CD4-positive, alpha-beta T cell (primary cell): ENCODE results near the gene CTLA4. TPM values are rescaled to one million over a fixed set of nuclear protein-coding genes. Genes with fewer than 3 reads are reported as not detected.

ENCODE experiments used
- ATAC-seq: fragments of 200-7000 bp; cut with Tn5 transposase; one replicate; pipeline ENCODE4 v1.10.0; 2022; ENCODE audit warnings: mild to moderate bottlenecking; ENCODE audit not compliant: poor library complexity
- CTCF ChIA-PET: fragments of 350-600 bp; sonication (Branson Sonifier 250); formaldehyde crosslinking; loops from one replicate; lab custom pipeline; 2021; ENCODE audit warnings: antibody characterized with exemption, inconsistent platforms; lab: Charles Lee
- POLR2A ChIA-PET: fragments of 350-600 bp; sonication (Branson Sonifier 250); formaldehyde crosslinking; loops from one replicate; lab custom pipeline; 2021; ENCODE audit warnings: antibody characterized with exemption, inconsistent platforms; lab: Charles Lee
- DNase-seq, 14 experiments: peaks; one replicate each; pipeline ENCODE4 v3.0.0-alpha.2; 2013 to 2020; ENCODE audit warnings: mixed read lengths in 2 of 14
- H3K27ac ChIP-seq, 2 donors: one replicate each; pipeline versions ENCODE4 v1.5.1 to v1.7.0; 2013; ENCODE audit warnings: low read length in 2 of 2, low read depth in 1 of 2, mild to moderate bottlenecking in 1 of 2
- H3K27me3 ChIP-seq, 2 experiments: 1 replicate in 1 of 2; 2 replicates in 1 of 2; pipeline versions ENCODE4 v1.6.1 to v1.7.0; 2013; ENCODE audit warnings: low read length in 2 of 2, control low read depth in 1 of 2, mild to moderate bottlenecking in 1 of 2, moderate library complexity in 1 of 2; ENCODE audit not compliant: insufficient read depth in 2 of 2, control insufficient read depth in 1 of 2
- H3K36me3 ChIP-seq: one replicate; pipeline ENCODE4 v1.6.1; 2013; ENCODE audit warnings: low read length, control low read depth; ENCODE audit not compliant: insufficient read depth
- H3K4me1 ChIP-seq: one replicate; pipeline ENCODE4 v1.6.1; 2013; ENCODE audit warnings: low read length, control low read depth; ENCODE audit not compliant: insufficient read depth
- H3K4me3 ChIP-seq: one replicate; pipeline ENCODE4 v1.5.1; 2013; ENCODE audit warnings: mild to moderate bottlenecking, low read length, moderate library complexity
- H3K9me3 ChIP-seq, 2 experiments: 1 replicate in 1 of 2; 2 replicates in 1 of 2; pipeline versions ENCODE4 v1.6.1 to v1.7.0; 2013; ENCODE audit warnings: low read length in 2 of 2, mild to moderate bottlenecking in 2 of 2, control low read depth in 1 of 2, moderate library complexity in 1 of 2; ENCODE audit not compliant: control insufficient read depth in 1 of 2, insufficient read depth in 1 of 2
- H3K27ac Mint-ChIP-seq: one replicate; pipeline ENCODE4 v1.8.0; 2020; ENCODE audit warnings: mixed read lengths
- H3K27me3 Mint-ChIP-seq: one replicate; pipeline ENCODE4 v1.8.0; 2021; ENCODE audit warnings: mixed read lengths
- H3K36me3 Mint-ChIP-seq: one replicate; pipeline ENCODE4 v1.8.0; 2021; ENCODE audit warnings: low read depth, mixed read lengths
- H3K4me1 Mint-ChIP-seq: one replicate; pipeline ENCODE4 v1.8.0; 2021; ENCODE audit warnings: low read depth, mixed read lengths
- H3K4me3 Mint-ChIP-seq: one replicate; pipeline ENCODE4 v1.8.0; 2020; ENCODE audit warnings: mild to moderate bottlenecking, mixed read lengths
- H3K9me3 Mint-ChIP-seq: one replicate; pipeline ENCODE4 v1.8.0; 2020; ENCODE audit warnings: mixed read lengths
- CTCF ChIP-seq: fragments of 200-600 bp; IDR thresholded peaks from one replicate; pipeline ENCODE4 v1.8.0; 2022; ENCODE audit warnings: antibody characterized with exemption, mild to moderate bottlenecking
- intact Hi-C, 2 experiments: fragments of 100-400 bp; cut with DNase I in 1 of 2; cut with micrococcal nuclease in 1 of 2; formaldehyde crosslinking; loops; one replicate each; pipeline versions ENCODE4 v1.15.1 to v1.9.0; 2023 to 2025; cut with DNase I, micrococcal nuclease
- total RNA-seq, 174 experiments: library from RNA in 2 of 174; stranded (reverse) in 2 of 174; gene quantifications; one replicate each; pipeline ENCODE4 v1.2.3 and lab custom pipeline; 2021 to 2026

CTLA4 gene
- total RNA-seq, 2 experiments from 2014 or later: 49.8 to 52.0 TPM

- ATAC-seq (no peak), DNase-seq (no peak)
- intact Hi-C loops: no loop called here
- H3K4me3 Mint-ChIP-seq: no peak overlapping the region
- H3K27me3 Mint-ChIP-seq: no peaks in the 10 kb centered on the region
- Histone ChIP-seq H3K4me3 (no peak overlapping the region), H3K4me1 (peaks cover 18% of the 10 kb centered on the region), H3K36me3 (no peaks in the 10 kb centered on the region), H3K27ac (no peak overlapping the region), H3K27me3 (no peaks in the 10 kb centered on the region), H3K9me3 (no peaks in the 10 kb centered on the region)
- peaks cover 8% of the 10 kb centered on the region for H3K4me1 Mint-ChIP-seq
- ChIA-PET CTCF (interaction anchor here (1.1 kb wide), 1 partner anchor 27 kb away, joined by 3 read pairs; no protein-coding TSS in a partner anchor), POLR2A (interaction anchor here (1.0 kb wide), 1 partner anchor 9 kb away, joined by 3 read pairs; no protein-coding TSS in a partner anchor)
- no peak overlapping the region for H3K27ac Mint-ChIP-seq
- no peaks in the 10 kb centered on the region for H3K36me3 Mint-ChIP-seq
- no peaks in the 10 kb centered on the region for H3K9me3 Mint-ChIP-seq
- no peak for TF ChIP-seq CTCF
Measured at GRCh38 chr2:203882551-203882950, 15.0 kb downstream of the CTLA4 start.

GRCh38 chr2:203886661-203887151 lies 19.1 kb downstream of the CTLA4 start:
- H3K9me3 Mint-ChIP-seq: no peaks in the 10 kb centered on the region
- H3K27ac Mint-ChIP-seq: no peak overlapping the region
- no peak for TF ChIP-seq CTCF
- no peaks in the 10 kb centered on the region for H3K4me1 Mint-ChIP-seq
- no peaks in the 10 kb centered on the region for H3K36me3 ChIP-seq
- no peaks in the 10 kb centered on the region for H3K27me3 Mint-ChIP-seq
- H3K36me3 Mint-ChIP-seq: no peaks in the 10 kb centered on the region
- DNase-seq (peak in 1 of 14 experiments; percentile 36), ATAC-seq (no peak)
- intact Hi-C loops: no loop called here
- CTCF ChIA-PET: interaction anchor here (1.3 kb wide), 1 partner anchor 19 kb away, joined by 3 read pairs; the partner anchor contains the start of gene CTLA4
- no peaks in the 10 kb centered on the region for H3K4me1 ChIP-seq
- no peak overlapping the region for H3K4me3 ChIP-seq
- H3K27ac ChIP-seq: no peak overlapping the region
- no peaks in the 10 kb centered on the region for H3K9me3 ChIP-seq
- H3K27me3 ChIP-seq: no peaks in the 10 kb centered on the region
- no peak overlapping the region for H3K4me3 Mint-ChIP-seq
- POLR2A ChIA-PET: interaction anchor here (0.8 to 2.9 kb wide), 6 partner anchors 10 to 25 kb away, joined by 3 to 12 read pairs (median 4); partner anchors contain the start of gene CTLA4

GRCh38 chr2:203887677-203888076 lies 20.1 kb downstream of the CTLA4 start:
- no peak for TF ChIP-seq CTCF
- POLR2A ChIA-PET: interaction anchor here (0.8 to 2.9 kb wide), 4 partner anchors 10 to 19 kb away, joined by 3 to 12 read pairs (median 7); partner anchors contain the start of gene CTLA4
- intact Hi-C loops: no loop called here
- no peak overlapping the region for H3K4me3 Mint-ChIP-seq
- Histone ChIP-seq H3K36me3 (no peaks in the 10 kb centered on the region), H3K27ac (no peak overlapping the region), H3K27me3 (no peaks in the 10 kb centered on the region), H3K9me3 (no peaks in the 10 kb centered on the region), H3K4me3 (no peak overlapping the region), H3K4me1 (no peaks in the 10 kb centered on the region)
- no peaks in the 10 kb centered on the region for H3K9me3 Mint-ChIP-seq
- H3K36me3 Mint-ChIP-seq: no peaks in the 10 kb centered on the region
- no peaks in the 10 kb centered on the region for H3K27me3 Mint-ChIP-seq
- H3K4me1 Mint-ChIP-seq: no peaks in the 10 kb centered on the region
- CTCF ChIA-PET: no interaction called here
- DNase-seq (no peak), ATAC-seq (no peak)
- H3K27ac Mint-ChIP-seq: no peak overlapping the region
